ENCODE results near the gene KLHL15.

GRCh38 chrX:24034485-24034884 lies 7.5 kb upstream of the KLHL15 start:
- TF ChIP-seq POLR2AphosphoS5 (IDR thresholded peaks at IDR 0.05; ENCODE audit: low read depth, low read length) (no peak), TAF1 (IDR thresholded peaks at IDR 0.05; ENCODE audit: borderline replicate concordance, insufficient read depth, low read length) (no peak), REST (IDR thresholded peaks at IDR 0.05; ENCODE audit: insufficient read depth in 1 of 2, low read depth in 2 of 2, low read length in 2 of 2) (no peak), SIN3A (IDR thresholded peaks at IDR 0.05; ENCODE audit: borderline replicate concordance, insufficient read depth, low read length) (no peak)

All from PFSK-1 (cell line).